Measurements from ENCODE around the gene CSNK2B.
A peak's percentile ranks its signal among the peaks of the same experiment; 100 is the strongest.

Gene CSNK2B

DNA sequence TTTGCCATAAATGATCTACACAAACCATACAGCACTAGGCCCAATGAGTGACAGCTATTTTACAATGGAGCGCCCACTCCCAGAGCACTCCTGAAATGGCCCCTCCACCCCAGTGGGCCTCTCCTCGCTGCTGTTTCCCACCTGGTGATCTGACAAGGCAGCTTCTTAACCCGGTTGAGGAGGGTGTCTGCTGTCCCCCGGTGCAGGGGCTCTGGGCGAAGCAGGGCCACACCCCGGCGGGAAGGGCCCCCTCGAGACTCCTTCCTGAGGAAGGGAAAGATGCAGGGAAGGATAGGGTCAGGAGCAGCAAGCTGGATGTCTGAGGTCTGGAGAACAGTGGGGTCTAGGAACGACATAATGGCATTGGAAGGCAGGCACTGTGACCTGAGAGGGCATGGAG is 27.0 kb downstream of the CSNK2B start:
- no peak for DNase-seq (ENCODE audit: low read depth, low spot score)
- H3K4me3 ChIP-seq (ENCODE audit: insufficient read length, low read depth) = no peak overlapping the region
- no peak overlapping the region for H3K9ac ChIP-seq (ENCODE audit: insufficient read length, low read depth)
- TF ChIP-seq SUZ12 (IDR thresholded peaks at IDR 0.05; ENCODE audit: extremely low read depth, insufficient read depth, insufficient read length) (no peak), YY1 (IDR thresholded peaks at IDR 0.05; ENCODE audit: insufficient read depth, insufficient read length) (no peak), ZNF274 (IDR thresholded peaks at IDR 0.05; ENCODE audit: low read depth, low read length) (no peak)
- H3K36me3 ChIP-seq (ENCODE audit: insufficient read depth, insufficient read length, low read length) = peaks cover 71% of the 10 kb centered on the region
- H3K27me3 ChIP-seq (ENCODE audit: insufficient read depth, insufficient read length) = no peaks in the 10 kb centered on the region
- peaks cover 11% of the 10 kb centered on the region for H3K4me1 ChIP-seq (ENCODE audit: insufficient read depth, insufficient read length)
- no peaks in the 10 kb centered on the region for H3K9me3 ChIP-seq (ENCODE audit: insufficient read depth, low read length)

GRCh38 chr6:31693535-31693934 is 27.7 kb downstream of the CSNK2B start:
- no peaks in the 10 kb centered on the region for H3K9me3 ChIP-seq (ENCODE audit: insufficient read depth, low read length)
- TF ChIP-seq ZNF274 (IDR thresholded peaks at IDR 0.05; ENCODE audit: low read depth, low read length) (no peak), SUZ12 (IDR thresholded peaks at IDR 0.05; ENCODE audit: extremely low read depth, insufficient read depth, insufficient read length) (no peak), YY1 (IDR thresholded peaks at IDR 0.05; ENCODE audit: insufficient read depth, insufficient read length) (no peak)
- H3K4me3 ChIP-seq (ENCODE audit: insufficient read length, low read depth) = no peak overlapping the region
- H3K36me3 ChIP-seq (ENCODE audit: insufficient read depth, insufficient read length, low read length) = peaks cover 65% of the 10 kb centered on the region
- no peak for DNase-seq (ENCODE audit: low read depth, low spot score)
- peaks cover 7% of the 10 kb centered on the region for H3K4me1 ChIP-seq (ENCODE audit: insufficient read depth, insufficient read length)
- H3K27me3 ChIP-seq (ENCODE audit: insufficient read depth, insufficient read length) = no peaks in the 10 kb centered on the region
- H3K9ac ChIP-seq (ENCODE audit: insufficient read length, low read depth) = no peak overlapping the region

- Histone ChIP-seq H3K9me3 (ENCODE audit: insufficient read depth, low read length) (no peaks in the 10 kb centered on the region), H3K4me1 (ENCODE audit: insufficient read depth, insufficient read length) (peaks cover 5% of the 10 kb centered on the region), H3K27me3 (ENCODE audit: insufficient read depth, insufficient read length) (no peaks in the 10 kb centered on the region), H3K36me3 (ENCODE audit: insufficient read depth, insufficient read length, low read length) (peaks cover 64% of the 10 kb centered on the region), H3K4me3 (ENCODE audit: insufficient read length, low read depth) (no peak overlapping the region), H3K9ac (ENCODE audit: insufficient read length, low read depth) (no peak overlapping the region)
- no peak for DNase-seq (ENCODE audit: low read depth, low spot score)
- TF ChIP-seq SUZ12 (IDR thresholded peaks at IDR 0.05; ENCODE audit: extremely low read depth, insufficient read depth, insufficient read length) = no peak
- TF ChIP-seq ZNF274 (IDR thresholded peaks at IDR 0.05; ENCODE audit: low read depth, low read length) = no peak
- TF ChIP-seq YY1 (IDR thresholded peaks at IDR 0.05; ENCODE audit: insufficient read depth, insufficient read length) = no peak
Measured at GRCh38 chr6:31697555-31697954, 31.7 kb downstream of the CSNK2B start.

DNA sequence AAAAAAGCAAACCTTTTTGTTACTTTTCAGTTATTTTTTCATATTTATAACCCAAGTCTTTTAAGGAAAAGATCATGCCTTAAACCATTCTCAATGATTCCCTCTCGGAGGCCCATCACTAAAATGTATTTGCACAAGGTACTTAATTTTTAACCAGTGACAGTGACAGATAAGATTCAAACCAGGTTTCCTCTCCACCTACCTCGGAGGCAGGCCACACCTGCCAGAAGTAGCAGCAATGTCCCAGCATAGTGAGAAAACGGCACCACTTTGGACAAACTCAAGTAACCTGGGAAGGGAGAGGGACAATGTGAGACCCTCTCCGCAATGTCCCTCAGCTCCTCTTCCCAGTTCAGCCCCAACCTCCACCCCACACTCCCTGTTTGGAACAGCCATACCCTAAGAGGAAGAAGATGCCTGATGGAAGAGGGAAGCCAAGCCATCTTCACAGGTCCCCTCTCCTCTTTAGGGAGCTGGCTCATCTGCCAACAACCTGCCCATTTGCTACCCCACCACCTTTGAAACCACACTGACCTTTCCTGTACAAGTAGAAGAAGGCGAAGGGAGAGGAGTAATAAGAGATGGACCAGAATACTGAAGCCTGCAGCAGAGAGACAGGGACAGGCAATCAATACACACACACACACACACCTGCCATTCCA is 35.0 kb downstream of the CSNK2B start:
- Histone ChIP-seq H3K4me3 (ENCODE audit: insufficient read length, low read depth) (no peak overlapping the region), H3K36me3 (ENCODE audit: insufficient read depth, insufficient read length, low read length) (peaks cover 43% of the 10 kb centered on the region), H3K9ac (ENCODE audit: insufficient read length, low read depth) (no peak overlapping the region), H3K4me1 (ENCODE audit: insufficient read depth, insufficient read length) (peaks cover 5% of the 10 kb centered on the region), H3K27me3 (ENCODE audit: insufficient read depth, insufficient read length) (no peaks in the 10 kb centered on the region), H3K9me3 (ENCODE audit: insufficient read depth, low read length) (no peaks in the 10 kb centered on the region)
- TF ChIP-seq SUZ12 (IDR thresholded peaks at IDR 0.05; ENCODE audit: extremely low read depth, insufficient read depth, insufficient read length) = no peak
- no peak for TF ChIP-seq YY1 (IDR thresholded peaks at IDR 0.05; ENCODE audit: insufficient read depth, insufficient read length)
- no peak for TF ChIP-seq ZNF274 (IDR thresholded peaks at IDR 0.05; ENCODE audit: low read depth, low read length)
- no peak for DNase-seq (ENCODE audit: low read depth, low spot score)

- Histone ChIP-seq H3K9ac (ENCODE audit: insufficient read length, low read depth) (peak overlapping the region; percentile 93), H3K4me3 (ENCODE audit: insufficient read length, low read depth) (peak overlapping the region; percentile 87), H3K4me1 (ENCODE audit: insufficient read depth, insufficient read length) (peaks cover 5% of the 10 kb centered on the region), H3K9me3 (ENCODE audit: insufficient read depth, low read length) (no peaks in the 10 kb centered on the region), H3K27me3 (ENCODE audit: insufficient read depth, insufficient read length) (no peaks in the 10 kb centered on the region), H3K36me3 (ENCODE audit: insufficient read depth, insufficient read length, low read length) (peaks cover 36% of the 10 kb centered on the region)
- DNase-seq (ENCODE audit: low read depth, low spot score) = no peak
- TF ChIP-seq ZNF274 (IDR thresholded peaks at IDR 0.05; ENCODE audit: low read depth, low read length) (no peak), YY1 (IDR thresholded peaks at IDR 0.05; ENCODE audit: insufficient read depth, insufficient read length) (no peak)
Measured at GRCh38 chr6:31701666-31702404, 36.0 kb downstream of the CSNK2B start.

DNA sequence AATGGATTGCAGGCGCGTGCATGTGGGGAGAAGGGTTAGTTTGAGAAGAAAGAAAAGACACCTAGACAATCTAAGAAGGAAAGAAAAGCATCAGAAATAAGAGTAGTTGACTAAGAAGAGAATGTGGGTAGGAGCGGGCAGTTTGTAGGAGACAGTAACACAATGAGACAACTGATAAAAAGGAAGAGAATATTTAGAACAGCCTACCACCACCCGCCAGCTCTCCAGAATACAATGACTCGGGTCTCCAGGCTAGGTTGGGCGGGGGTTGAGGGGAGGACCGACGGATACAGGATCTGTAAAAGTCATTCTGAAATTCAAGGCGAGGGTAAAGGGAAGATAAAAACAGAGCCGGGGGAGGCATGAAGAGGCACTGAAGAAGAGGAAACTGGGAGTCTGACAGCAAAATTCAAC is 36.5 kb downstream of the CSNK2B start:
- no peaks in the 10 kb centered on the region for H3K9me3 ChIP-seq (ENCODE audit: insufficient read depth, low read length)
- peak overlapping the region; percentile 87 for H3K4me3 ChIP-seq (ENCODE audit: insufficient read length, low read depth)
- no peak for DNase-seq (ENCODE audit: low read depth, low spot score)
- H3K27me3 ChIP-seq (ENCODE audit: insufficient read depth, insufficient read length) = no peaks in the 10 kb centered on the region
- H3K36me3 ChIP-seq (ENCODE audit: insufficient read depth, insufficient read length, low read length) = peaks cover 31% of the 10 kb centered on the region
- peak overlapping the region; percentile 93 for H3K9ac ChIP-seq (ENCODE audit: insufficient read length, low read depth)
- TF ChIP-seq YY1 (IDR thresholded peaks at IDR 0.05; ENCODE audit: insufficient read depth, insufficient read length) (no peak), SUZ12 (IDR thresholded peaks at IDR 0.05; ENCODE audit: extremely low read depth, insufficient read depth, insufficient read length) (no peak), ZNF274 (IDR thresholded peaks at IDR 0.05; ENCODE audit: low read depth, low read length) (no peak)
- H3K4me1 ChIP-seq (ENCODE audit: insufficient read depth, insufficient read length) = peaks cover 5% of the 10 kb centered on the region
